ENCODE results near the gene NEB.

DNA sequence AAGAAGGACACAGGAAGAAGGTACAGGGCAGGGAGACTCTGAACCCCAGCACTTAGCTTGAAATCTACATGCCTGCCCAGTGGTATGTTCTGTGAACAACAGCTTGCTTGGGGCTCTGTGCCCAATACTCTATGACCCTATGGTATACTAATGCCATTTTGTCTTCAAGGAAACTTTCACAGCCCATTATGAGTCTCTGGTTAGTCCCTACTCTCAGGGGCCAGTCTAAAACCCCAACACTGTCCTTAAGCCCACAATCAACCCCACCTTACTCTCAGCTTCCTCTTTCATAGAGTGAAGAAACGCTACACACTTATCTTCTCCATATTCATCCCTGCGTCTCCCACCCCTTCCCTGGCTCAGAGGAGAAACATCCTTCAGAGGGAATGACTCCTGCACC, 16.0 kb downstream of the NEB start:
- TF ChIP-seq, protein P1, sequence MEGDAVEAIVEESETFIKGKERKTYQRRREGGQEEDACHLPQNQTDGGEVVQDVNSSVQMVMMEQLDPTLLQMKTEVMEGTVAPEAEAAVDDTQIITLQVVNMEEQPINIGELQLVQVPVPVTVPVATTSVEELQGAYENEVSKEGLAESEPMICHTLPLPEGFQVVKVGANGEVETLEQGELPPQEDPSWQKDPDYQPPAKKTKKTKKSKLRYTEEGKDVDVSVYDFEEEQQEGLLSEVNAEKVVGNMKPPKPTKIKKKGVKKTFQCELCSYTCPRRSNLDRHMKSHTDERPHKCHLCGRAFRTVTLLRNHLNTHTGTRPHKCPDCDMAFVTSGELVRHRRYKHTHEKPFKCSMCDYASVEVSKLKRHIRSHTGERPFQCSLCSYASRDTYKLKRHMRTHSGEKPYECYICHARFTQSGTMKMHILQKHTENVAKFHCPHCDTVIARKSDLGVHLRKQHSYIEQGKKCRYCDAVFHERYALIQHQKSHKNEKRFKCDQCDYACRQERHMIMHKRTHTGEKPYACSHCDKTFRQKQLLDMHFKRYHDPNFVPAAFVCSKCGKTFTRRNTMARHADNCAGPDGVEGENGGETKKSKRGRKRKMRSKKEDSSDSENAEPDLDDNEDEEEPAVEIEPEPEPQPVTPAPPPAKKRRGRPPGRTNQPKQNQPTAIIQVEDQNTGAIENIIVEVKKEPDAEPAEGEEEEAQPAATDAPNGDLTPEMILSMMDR (IDR thresholded peaks at IDR 0.05): no peak
- no peak for TF ChIP-seq POLR2AphosphoS5 (IDR thresholded peaks at IDR 0.05)
- TF ChIP-seq EP300 (IDR thresholded peaks at IDR 0.05): no peak

Measured in gastroesophageal sphincter (tissue), 3 donors.